HCT116 (cell line): ENCODE data around the gene TRMT11. TPM values are rescaled to one million over a fixed set of nuclear protein-coding genes. Genes with fewer than 3 reads are reported as not detected.

Experiments used
- ATAC-seq: fragments of 200-7000 bp; cut with Tn5 transposase; 2 replicates; pipeline ENCODE4 v1.9.1; 2020; ENCODE audit warnings: mild to moderate bottlenecking, moderate library complexity
- BruUV-seq: library from RNA; stranded (reverse); fragments of 400-500 nt; replicated peaks from 2 replicates; lab custom pipeline; 2021; lab: Mats Ljungman, UMichigan
- CTCF ChIA-PET: fragments of 300-600 bp; sonication (Branson Sonifier 250); formaldehyde crosslinking; loops from one replicate; lab custom pipeline; 2021; ENCODE audit warnings: antibody characterized with exemption; lab: Charles Lee
- POLR2A ChIA-PET: fragments of 300-600, 350-600 bp; sonication (Branson Sonifier 250); formaldehyde crosslinking; loops from one replicate; lab custom pipeline; 2021; ENCODE audit warnings: antibody characterized with exemption; lab: Charles Lee
- RAD21 ChIA-PET, 2 experiments: fragments of 300-600 bp; sonication (Branson Sonifier 250); formaldehyde crosslinking; loops; one replicate each; lab custom pipeline; 2023; ENCODE audit warnings: low total read pairs in 2 of 2; ENCODE audit not compliant: uncharacterized antibody in 2 of 2, unreplicated experiment in 2 of 2, low non-redundant PET in 1 of 2; lab: Charles Lee
- DNase-seq: peaks from one replicate; pipeline ENCODE4 v3.0.0-alpha.2; 2010; ENCODE audit warnings: low read depth, low spot score
- H2AFZ ChIP-seq: fragments of 200-600 bp; shearing (Covaris generic), sonication (generic); 2 replicates; pipeline ENCODE4 v1.6.1; 2017; ENCODE audit warnings: low read depth, mixed run types, mixed read lengths, antibody characterized with exemption, low read length; ENCODE audit not compliant: poor library complexity, severe bottlenecking
- H3K27ac ChIP-seq: 2 replicates; pipeline ENCODE4 v1.5.1; 2012; ENCODE audit warnings: low read depth, low read length
- H3K27me3 ChIP-seq: fragments of 200-600 bp; sonication (generic); 2 replicates; pipeline ENCODE4 v1.6.1; 2016; ENCODE audit warnings: mixed run types, low read length, mixed read lengths; ENCODE audit not compliant: insufficient read depth
- H3K36me3 ChIP-seq, 2 experiments: fragments of 200-500 bp in 1 of 2; fragments of 200-600 bp in 1 of 2; sonication (Bioruptor generic) in 1 of 2; sonication (generic) in 1 of 2; 2 replicates each; pipeline versions ENCODE4 v1.5.1 to v1.6.1; 2014 to 2016; ENCODE audit warnings: low read length in 2 of 2, inconsistent platforms in 1 of 2, mixed read lengths in 1 of 2, mixed run types in 1 of 2; ENCODE audit not compliant: insufficient read depth in 2 of 2, control insufficient read depth in 1 of 2
- H3K4me1 ChIP-seq, 2 experiments: fragments of 200-600 bp in 1 of 2; sonication (generic) in 1 of 2; 2 replicates each; pipeline versions ENCODE4 v1.5.1 to v1.6.1; 2012 to 2017; ENCODE audit warnings: low read length in 2 of 2, inconsistent platforms in 1 of 2, mild to moderate bottlenecking in 1 of 2, mixed read lengths in 1 of 2, mixed run types in 1 of 2, moderate library complexity in 1 of 2; ENCODE audit not compliant: insufficient read depth in 2 of 2, control insufficient read depth in 1 of 2
- H3K4me2 ChIP-seq: fragments of 200-600 bp; sonication (generic); 2 replicates; pipeline ENCODE4 v1.6.1; 2017; ENCODE audit warnings: mixed run types, low read length, mixed read lengths
- H3K4me3 ChIP-seq, 2 experiments: fragments of 200-600 bp in 1 of 2; sonication (generic) in 1 of 2; replicated peaks in 1 of 2; 2 replicates each; pipeline ENCODE4 v1.5.1; 2011 to 2016; ENCODE audit warnings: low read length in 2 of 2, control low read depth in 1 of 2, low read depth in 1 of 2, mild to moderate bottlenecking in 1 of 2, mixed read lengths in 1 of 2, mixed run types in 1 of 2
- H3K79me2 ChIP-seq: fragments of 200-600 bp; sonication (generic); 2 replicates; pipeline ENCODE4 v1.6.1; 2017; ENCODE audit warnings: mild to moderate bottlenecking, mixed run types, low read length, moderate library complexity, mixed read lengths; ENCODE audit not compliant: insufficient read depth
- H3K9ac ChIP-seq: fragments of 200-600 bp; sonication (generic); 2 replicates; pipeline ENCODE4 v1.6.1; 2016; ENCODE audit warnings: low read length, mixed read lengths
- H3K9me2 ChIP-seq: fragments of 200-600 bp; sonication (generic), shearing (Covaris generic); 2 replicates; pipeline ENCODE4 v1.6.1; 2017; ENCODE audit warnings: mixed run types, mild to moderate bottlenecking, moderate library complexity; ENCODE audit not compliant: insufficient read depth
- H3K9me3 ChIP-seq, 2 experiments: fragments of 200-500 bp in 1 of 2; fragments of 200-600 bp in 1 of 2; sonication (Bioruptor generic) in 1 of 2; sonication (generic) in 1 of 2; 2 replicates each; pipeline ENCODE4 v1.6.1; 2014 to 2017; ENCODE audit warnings: low read length in 2 of 2, mixed read lengths in 2 of 2, inconsistent platforms in 1 of 2, low read depth in 1 of 2, mild to moderate bottlenecking in 1 of 2, mixed run types in 1 of 2, moderate library complexity in 1 of 2; ENCODE audit not compliant: control insufficient read depth in 1 of 2, insufficient read depth in 1 of 2
- H4K20me1 ChIP-seq: fragments of 200-600 bp; sonication (generic), shearing (Covaris generic); 2 replicates; pipeline ENCODE4 v1.6.1; 2017; ENCODE audit warnings: mixed run types, mild to moderate bottlenecking, moderate library complexity; ENCODE audit not compliant: insufficient read depth
- ATF3 ChIP-seq: IDR thresholded peaks from 2 replicates; pipeline ENCODE4 v1.6.1; 2012
- CEBPB ChIP-seq: IDR thresholded peaks from 2 replicates; pipeline ENCODE4 v1.6.1; 2012; ENCODE audit warnings: low read depth
- EGR1 ChIP-seq: IDR thresholded peaks from 2 replicates; pipeline ENCODE4 v1.6.1; 2012; ENCODE audit warnings: low read depth
- ELF1 ChIP-seq: IDR thresholded peaks from 2 replicates; pipeline ENCODE4 v1.6.1; 2012; ENCODE audit warnings: low read depth, borderline replicate concordance
- EZH2 ChIP-seq: fragments of 200-600 bp; sonication (generic); IDR thresholded peaks from 2 replicates; pipeline ENCODE4 v1.6.1; 2017; ENCODE audit warnings: antibody characterized with exemption, mixed run types
- EZH2phosphoT487 ChIP-seq: fragments of 200-600 bp; IDR thresholded peaks from 2 replicates; pipeline ENCODE4 v1.6.1; 2018; ENCODE audit warnings: antibody characterized with exemption, borderline replicate concordance
- FOSL1 ChIP-seq: IDR thresholded peaks from 2 replicates; pipeline ENCODE4 v1.6.1; 2012; ENCODE audit warnings: low read depth
- JUND ChIP-seq: IDR thresholded peaks from 2 replicates; pipeline ENCODE4 v1.6.1; 2012
- MAX ChIP-seq: IDR thresholded peaks from 2 replicates; pipeline ENCODE4 v1.6.1; 2012
- POLR2A ChIP-seq: IDR thresholded peaks from 2 replicates; pipeline ENCODE4 v1.7.0; 2011; ENCODE audit warnings: borderline replicate concordance; ENCODE audit not compliant: insufficient read depth, insufficient read length; ENCODE audit errors: extremely low read depth
- RAD21 ChIP-seq: IDR thresholded peaks from 2 replicates; pipeline ENCODE4 v1.6.1; 2012; ENCODE audit warnings: low read depth, mild to moderate bottlenecking
- REST ChIP-seq: IDR thresholded peaks from 2 replicates; pipeline ENCODE4 v1.6.1; 2012; ENCODE audit warnings: low read depth
- SIN3A ChIP-seq: IDR thresholded peaks from 2 replicates; pipeline ENCODE4 v1.6.1; 2012; ENCODE audit warnings: low read depth
- SP1 ChIP-seq: IDR thresholded peaks from 2 replicates; pipeline ENCODE4 v1.6.1; 2012; ENCODE audit warnings: low read depth
- SRF ChIP-seq: IDR thresholded peaks from 2 replicates; pipeline ENCODE4 v1.6.1; 2012; ENCODE audit warnings: low read depth
- TCF7L2 ChIP-seq: IDR thresholded peaks from 2 replicates; pipeline ENCODE4 v1.7.0; 2011; ENCODE audit warnings: borderline replicate concordance, inconsistent platforms; ENCODE audit not compliant: insufficient read depth, insufficient read length; ENCODE audit errors: extremely low read depth
- YY1 ChIP-seq: IDR thresholded peaks from 2 replicates; pipeline ENCODE4 v1.6.1; 2011; ENCODE audit warnings: low read length, low read depth, moderate library complexity, mild to moderate bottlenecking; ENCODE audit not compliant: insufficient replicate concordance; ENCODE audit errors: extremely low read depth
- ZBTB33 ChIP-seq: IDR thresholded peaks from 2 replicates; pipeline ENCODE4 v1.6.1; 2011; ENCODE audit warnings: mild to moderate bottlenecking, low read length, moderate library complexity; ENCODE audit not compliant: insufficient replicate concordance; ENCODE audit errors: extremely low read depth
- ZFX ChIP-seq: fragments of 450-650 bp; IDR thresholded peaks from 2 replicates; pipeline ENCODE4 v1.6.1; 2017
- ZNF274 ChIP-seq: fragments of 200-500 bp; sonication (Bioruptor generic); IDR thresholded peaks from 2 replicates; pipeline ENCODE4 v1.6.1; 2014; ENCODE audit warnings: mild to moderate bottlenecking, low read depth, low read length, inconsistent platforms
- intact Hi-C: fragments of 100-400 bp; cut with micrococcal nuclease; formaldehyde crosslinking; loops from 2 replicates; pipeline ENCODE4 v1.10.0; 2022
- total RNA-seq: library from RNA; stranded (reverse); gene quantifications from one replicate; pipeline ENCODE4 v1.2.1, GENCODE V29; 2021; ENCODE audit not compliant: unreplicated experiment

The TRMT11 gene
- total RNA-seq, 1 experiment from 2014 or later, result 41.8 TPM

GRCh38 chr6:125981571-125982185 lies 4.7 kb upstream of the TRMT11 start:
- DNase-seq (no peak), ATAC-seq (no peak)
- ChIA-PET POLR2A (no interaction called here), RAD21 (no interaction called here), CTCF (interaction anchor here (1.3 kb wide), 1 partner anchor 25 kb away, joined by 4 read pairs; no protein-coding TSS in a partner anchor)
- Histone ChIP-seq H3K79me2 (peaks cover 13% of the 10 kb centered on the region), H3K4me1 (peaks cover 4 to 16% of the 10 kb centered on the region in 2 experiments; a peak in 3 of 4 replicates), H3K9me2 (no peaks in the 10 kb centered on the region), H3K27ac (no peak overlapping the region), H3K9me3 (no peaks in the 10 kb centered on the region), H4K20me1 (no peaks in the 10 kb centered on the region), H3K4me3 (no peak overlapping the region), H2AFZ (no peak overlapping the region), H3K36me3 (no peaks in the 10 kb centered on the region), H3K9ac (no peak overlapping the region), H3K27me3 (no peaks in the 10 kb centered on the region), H3K4me2 (no peak overlapping the region)
- intact Hi-C loops, result no loop called here
- TF ChIP-seq ZNF274 (no peak), EGR1 (no peak), EZH2 (no peak), POLR2A (no peak), SIN3A (no peak), JUND (no peak), ZBTB33 (no peak), ZFX (no peak), REST (no peak), SRF (no peak), MAX (no peak), EZH2phosphoT487 (no peak), TCF7L2 (no peak), FOSL1 (no peak), SP1 (no peak), ELF1 (no peak), YY1 (no peak), RAD21 (no peak), ATF3 (no peak), CEBPB (no peak)
- BruUV-seq, result no TSS peak
